Mucosa of rectum (tissue), 2 donors: ENCODE results near the gene RBMX.

Experiments
- H3K27ac ChIP-seq, 2 donors: one replicate each; pipeline ENCODE4 v1.7.0; 2013; ENCODE audit warnings: inconsistent platforms in 2 of 2, low read depth in 2 of 2, low read length in 2 of 2
- H3K27me3 ChIP-seq, 2 donors: one replicate each; pipeline ENCODE4 v1.7.0; 2013; ENCODE audit warnings: low read length in 2 of 2; ENCODE audit not compliant: control insufficient read depth in 2 of 2, insufficient read depth in 2 of 2
- H3K36me3 ChIP-seq, 2 donors: one replicate each; pipeline ENCODE4 v1.7.0; 2013; ENCODE audit warnings: low read length in 2 of 2; ENCODE audit not compliant: control insufficient read depth in 2 of 2, insufficient read depth in 2 of 2
- H3K4me1 ChIP-seq, 2 donors: one replicate each; pipeline ENCODE4 v1.7.0; 2013; ENCODE audit warnings: low read length in 2 of 2, mild to moderate bottlenecking in 1 of 2; ENCODE audit not compliant: control insufficient read depth in 2 of 2, insufficient read depth in 2 of 2
- H3K4me3 ChIP-seq, 2 donors: one replicate each; pipeline ENCODE4 v1.7.0; 2013; ENCODE audit warnings: low read length in 2 of 2
- H3K9ac ChIP-seq, 2 donors: one replicate each; pipeline ENCODE4 v1.7.0; 2013; ENCODE audit warnings: low read length in 2 of 2, low read depth in 1 of 2, mild to moderate bottlenecking in 1 of 2
- H3K9me3 ChIP-seq, 2 donors: one replicate each; pipeline ENCODE4 v1.7.0; 2013; ENCODE audit warnings: low read length in 2 of 2; ENCODE audit not compliant: control insufficient read depth in 2 of 2
- donor health status: healthy.
- donor health status: Normal muscosa, but diverticular disease.

RBMX gene

DNA sequence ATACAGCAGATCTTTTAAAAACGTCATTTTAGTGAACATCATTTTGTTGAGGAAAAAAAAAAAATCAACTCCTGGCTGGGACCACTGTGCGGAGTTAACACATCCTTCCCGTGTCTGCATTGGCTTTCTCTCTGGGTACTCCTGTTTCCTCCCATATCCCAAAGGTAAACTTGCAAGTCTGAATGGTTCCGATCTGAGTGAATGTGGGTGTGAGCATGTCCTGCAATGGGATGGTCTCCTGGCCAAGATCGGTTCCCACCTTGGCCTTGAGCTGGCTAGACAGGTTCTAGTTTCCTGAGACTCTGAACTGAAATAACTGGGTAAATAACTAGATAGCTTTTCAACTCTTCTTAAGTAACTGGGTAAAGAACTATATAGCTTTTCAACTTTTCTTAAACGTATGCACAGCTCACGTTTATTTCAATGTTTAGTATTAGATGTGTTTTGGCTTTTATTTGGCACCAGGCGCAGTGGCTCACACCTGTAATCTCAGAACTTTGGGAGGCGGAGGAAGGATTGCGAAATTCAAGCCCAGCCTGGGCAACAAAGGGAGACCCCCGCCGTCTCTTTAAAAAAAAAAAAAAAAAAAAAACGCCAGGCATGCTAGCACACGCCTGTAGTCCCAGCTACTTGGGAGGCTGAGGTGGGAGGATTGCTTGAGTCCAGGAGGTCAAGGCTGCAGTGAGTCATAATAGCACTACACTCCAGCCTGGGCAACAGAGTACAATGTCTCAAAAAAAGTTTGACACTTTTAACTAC lies 14.0 kb downstream of the RBMX start:
- no peaks in the 10 kb centered on the region for H3K4me1 ChIP-seq
- peaks cover 3 to 23% of the 10 kb centered on the region in 2 donors for H3K36me3 ChIP-seq
- no peak overlapping the region for H3K4me3 ChIP-seq
- no peaks in the 10 kb centered on the region for H3K9me3 ChIP-seq
- H3K27me3 ChIP-seq, result no peaks in the 10 kb centered on the region
- no peak overlapping the region for H3K9ac ChIP-seq
- H3K27ac ChIP-seq, result no peak overlapping the region

DNA sequence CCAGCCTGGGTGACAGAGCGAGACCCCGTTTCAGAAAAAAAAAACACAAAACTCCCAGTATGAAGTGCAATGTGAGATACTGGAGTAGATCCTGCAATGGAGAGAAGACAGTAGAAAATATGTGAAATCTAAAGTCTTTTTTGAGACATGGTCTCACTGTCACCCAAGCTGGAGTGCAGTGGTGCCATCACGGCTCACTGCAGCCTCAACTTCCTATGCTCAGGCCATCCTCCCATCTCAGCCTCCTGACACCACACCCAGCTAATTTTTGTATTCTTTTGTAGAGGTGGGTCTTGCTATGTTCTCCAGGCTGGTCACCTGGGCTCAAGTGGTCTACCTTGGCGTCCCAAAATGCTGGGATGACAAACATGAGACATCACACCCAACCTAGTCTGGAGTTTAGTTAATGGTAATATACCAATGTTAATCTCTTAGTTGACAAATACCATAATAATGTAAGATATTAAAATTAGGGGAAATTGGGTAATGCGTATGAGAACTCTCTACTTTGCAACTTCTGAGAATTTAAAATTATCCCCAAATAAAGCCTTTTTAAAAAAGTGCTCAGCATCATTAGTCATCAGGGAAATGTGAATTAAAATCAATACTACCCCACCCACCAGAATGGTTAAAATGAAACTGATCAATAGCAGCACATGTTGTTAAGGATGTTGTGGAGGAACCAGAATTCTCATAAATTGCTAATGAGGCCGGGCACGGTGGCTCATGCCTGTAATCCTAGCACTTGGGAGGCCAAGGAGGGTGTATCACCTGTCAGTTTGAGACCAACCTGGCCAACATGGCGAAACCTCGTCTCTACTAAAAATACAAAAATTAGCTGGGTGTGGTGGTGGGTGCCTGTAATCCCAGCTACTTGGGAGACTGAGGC lies 15.0 kb downstream of the RBMX start:
- no peaks in the 10 kb centered on the region for H3K9me3 ChIP-seq
- no peak overlapping the region for H3K27ac ChIP-seq
- no peak overlapping the region for H3K9ac ChIP-seq
- no peaks in the 10 kb centered on the region for H3K27me3 ChIP-seq
- H3K4me3 ChIP-seq, result no peak overlapping the region
- H3K36me3 ChIP-seq, result peaks cover 3 to 28% of the 10 kb centered on the region in 2 donors
- no peaks in the 10 kb centered on the region for H3K4me1 ChIP-seq

DNA sequence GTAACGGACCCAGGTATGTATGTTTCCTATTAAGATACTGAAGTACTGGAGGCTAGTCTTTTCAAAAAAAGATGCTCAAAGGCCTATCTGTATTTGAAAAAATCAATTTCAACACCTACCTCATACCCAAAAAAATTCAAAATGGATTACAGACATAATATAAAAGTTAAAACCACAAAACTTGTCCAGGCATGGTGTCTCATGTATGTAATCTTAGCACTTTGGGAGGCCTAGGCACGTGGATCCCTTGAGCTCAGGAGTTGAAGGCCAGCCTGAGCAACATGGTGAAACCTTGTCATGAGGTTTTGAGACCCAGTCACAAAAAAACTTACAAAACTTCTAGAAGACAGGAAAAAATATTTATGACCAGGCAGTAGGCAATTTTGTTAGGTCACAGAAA lies 16.7 kb downstream of the RBMX start:
- peaks cover 0 to 20% of the 10 kb centered on the region in 2 donors for H3K36me3 ChIP-seq
- no peaks in the 10 kb centered on the region for H3K9me3 ChIP-seq
- no peak overlapping the region for H3K4me3 ChIP-seq

DNA sequence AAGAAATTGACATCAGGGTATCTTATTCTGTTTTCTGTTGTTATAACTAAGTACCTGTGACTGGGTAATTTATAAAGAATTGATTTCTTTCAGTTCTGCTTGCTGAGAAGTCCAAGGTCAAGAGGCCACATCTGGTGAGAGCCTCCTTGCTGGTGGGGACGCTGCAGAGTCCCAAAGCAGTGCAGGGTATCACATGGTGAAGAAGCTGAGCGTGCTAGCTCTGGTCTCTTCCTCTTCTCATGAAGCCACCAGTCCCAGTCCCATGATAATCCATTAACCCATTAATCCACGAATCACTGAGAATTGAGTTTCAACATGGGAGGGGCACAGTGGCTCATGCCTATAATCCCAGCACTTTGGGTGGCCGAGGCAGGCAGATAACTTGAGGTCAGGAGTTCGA lies 18.0 kb downstream of the RBMX start:
- H3K36me3 ChIP-seq, result peaks cover 0 to 12% of the 10 kb centered on the region in 2 donors

More for the DNA sequence above, 16.7 kb downstream of the RBMX start:
- no peak overlapping the region for H3K9ac ChIP-seq
- H3K27me3 ChIP-seq, result no peaks in the 10 kb centered on the region
- no peaks in the 10 kb centered on the region for H3K4me1 ChIP-seq
- H3K27ac ChIP-seq, result no peak overlapping the region

DNA sequence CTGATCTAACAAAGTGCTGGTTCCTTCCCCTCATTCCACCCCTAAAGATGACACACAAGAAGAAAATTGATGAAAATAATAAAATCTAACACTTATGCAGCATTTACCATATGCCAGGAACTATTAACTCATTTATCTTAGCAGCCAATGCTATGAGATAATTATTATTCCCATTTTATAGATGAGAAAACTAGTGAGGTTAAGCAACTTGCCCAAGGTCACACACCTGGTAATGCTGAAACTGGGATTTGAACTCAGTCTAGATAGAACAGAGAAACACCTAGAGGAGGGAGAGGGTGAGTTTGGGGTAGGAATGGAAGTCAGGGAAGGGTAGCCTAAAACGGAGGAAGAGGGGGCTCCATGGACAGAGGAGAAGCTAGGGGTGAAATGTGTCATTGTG lies 18.6 kb downstream of the RBMX start:
- Histone ChIP-seq H3K27me3 (no peaks in the 10 kb centered on the region), H3K36me3 (peaks cover 0 to 10% of the 10 kb centered on the region in 2 donors)

More for the DNA sequence above, 18.0 kb downstream of the RBMX start:
- no peaks in the 10 kb centered on the region for H3K4me1 ChIP-seq
- H3K4me3 ChIP-seq, result no peak overlapping the region
- no peak overlapping the region for H3K27ac ChIP-seq
- H3K27me3 ChIP-seq, result no peaks in the 10 kb centered on the region
- no peaks in the 10 kb centered on the region for H3K9me3 ChIP-seq
- H3K9ac ChIP-seq, result no peak overlapping the region

DNA sequence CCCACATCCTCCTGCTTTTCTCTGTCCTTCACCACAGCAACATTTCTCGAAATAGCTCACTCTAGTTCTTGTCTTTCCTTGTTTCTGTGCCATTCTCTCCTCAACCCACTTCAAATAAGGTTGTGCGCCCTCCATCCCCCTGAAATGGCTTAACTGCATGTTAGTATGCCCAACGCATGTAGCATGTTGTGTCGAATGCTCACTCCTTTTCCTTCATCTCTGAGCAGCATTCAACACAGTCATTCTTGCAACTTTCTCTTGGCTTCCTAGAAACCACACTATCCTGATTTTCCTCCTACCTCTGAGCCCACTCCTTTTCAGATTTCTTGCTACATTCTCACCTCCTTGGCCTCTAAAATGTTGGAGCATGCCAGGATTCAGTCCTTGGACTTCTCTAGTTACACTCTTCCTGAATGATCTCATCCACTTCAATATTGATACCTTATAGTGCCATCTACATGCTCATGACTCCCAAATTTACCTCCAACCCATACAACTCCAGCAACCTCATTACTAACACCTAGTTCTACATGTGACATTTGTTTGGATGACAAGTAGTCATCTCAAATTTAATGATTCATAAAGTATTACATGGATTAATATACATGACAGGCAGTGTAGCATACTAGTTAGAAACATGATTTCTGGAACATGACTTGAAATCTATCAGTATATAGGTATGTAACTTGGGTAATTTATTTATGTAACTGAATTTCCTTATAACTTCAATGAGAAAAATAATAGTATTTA lies 22.3 kb downstream of the RBMX start:
- Histone ChIP-seq H3K9ac (no peak overlapping the region), H3K36me3 (peaks cover 6 to 8% of the 10 kb centered on the region in 2 donors), H3K27ac (no peak overlapping the region), H3K9me3 (no peaks in the 10 kb centered on the region), H3K4me1 (no peaks in the 10 kb centered on the region), H3K4me3 (no peak overlapping the region), H3K27me3 (no peaks in the 10 kb centered on the region)

More for the DNA sequence above, 18.6 kb downstream of the RBMX start:
- no peak overlapping the region for H3K27ac ChIP-seq
- H3K4me1 ChIP-seq, result no peaks in the 10 kb centered on the region
- no peak overlapping the region for H3K4me3 ChIP-seq
- no peaks in the 10 kb centered on the region for H3K9me3 ChIP-seq
- H3K9ac ChIP-seq, result no peak overlapping the region

DNA sequence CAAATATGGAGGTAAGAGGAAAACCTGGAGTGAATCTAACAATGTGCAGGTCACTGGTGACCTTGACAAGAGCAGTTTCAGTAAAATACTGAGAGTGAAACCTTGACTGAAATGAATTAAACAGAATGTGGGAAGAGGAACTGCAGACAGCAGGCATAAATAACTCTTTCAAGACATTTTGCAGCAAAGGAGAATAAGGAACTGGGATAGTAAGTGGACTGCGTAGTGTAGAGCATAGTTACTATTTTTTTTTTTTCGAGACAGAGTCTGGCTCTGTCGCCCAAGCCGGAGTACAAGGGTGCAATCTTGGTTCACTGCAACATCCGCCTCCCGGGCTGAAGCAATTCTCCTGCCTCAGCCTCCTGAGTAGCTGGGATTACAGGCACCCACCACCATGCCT lies 24.0 kb downstream of the RBMX start:
- Histone ChIP-seq H3K9ac (no peak overlapping the region), H3K4me1 (no peaks in the 10 kb centered on the region), H3K27ac (no peak overlapping the region), H3K27me3 (no peaks in the 10 kb centered on the region), H3K4me3 (no peak overlapping the region), H3K36me3 (peaks cover 6 to 8% of the 10 kb centered on the region in 2 donors), H3K9me3 (no peaks in the 10 kb centered on the region)

DNA sequence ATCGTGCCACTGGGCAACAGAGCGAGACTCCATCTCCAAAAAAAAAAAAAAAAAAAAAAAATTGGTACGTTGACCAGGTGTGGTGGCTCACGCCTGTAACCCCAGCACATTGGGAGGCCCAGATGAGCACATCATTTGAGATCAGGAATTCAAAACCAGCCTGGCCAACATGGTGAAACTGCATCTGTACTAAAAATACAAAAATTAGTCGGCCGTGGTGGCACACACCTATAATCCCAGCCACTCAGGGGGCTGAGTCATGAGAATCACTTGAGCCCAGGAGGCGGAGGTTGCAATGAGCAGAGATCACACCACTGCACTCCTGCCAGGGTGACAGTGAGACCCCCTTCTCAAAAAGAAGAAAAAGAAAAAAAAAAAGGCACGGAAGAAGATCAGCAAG lies 24.5 kb downstream of the RBMX start:
- Histone ChIP-seq H3K9me3 (no peaks in the 10 kb centered on the region), H3K4me3 (no peak overlapping the region), H3K27ac (no peak overlapping the region), H3K4me1 (no peaks in the 10 kb centered on the region), H3K9ac (no peak overlapping the region), H3K36me3 (peaks cover 6 to 8% of the 10 kb centered on the region in 2 donors), H3K27me3 (no peaks in the 10 kb centered on the region)

DNA sequence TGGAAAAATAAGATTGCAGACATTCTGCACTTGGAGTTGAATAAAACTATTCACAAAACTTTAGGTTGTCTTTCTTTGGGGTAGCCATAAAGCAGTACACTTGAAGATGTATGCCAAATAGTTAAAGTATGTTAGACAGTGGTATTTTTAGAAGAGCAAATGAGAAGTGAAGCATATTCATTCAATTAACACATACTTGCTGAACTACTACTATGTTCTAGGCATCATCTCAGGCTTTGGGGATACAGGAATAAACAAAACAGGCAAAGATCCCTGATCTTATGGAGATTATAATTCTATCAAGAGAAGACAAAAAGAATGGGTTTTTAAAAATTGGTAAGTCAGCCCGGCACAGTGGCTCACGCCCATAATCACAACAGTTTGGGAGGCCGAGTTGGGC lies 29.0 kb downstream of the RBMX start:
- Histone ChIP-seq H3K9ac (no peak overlapping the region), H3K9me3 (no peaks in the 10 kb centered on the region), H3K4me3 (no peak overlapping the region), H3K36me3 (peaks cover 6 to 14% of the 10 kb centered on the region in 2 donors), H3K27me3 (no peaks in the 10 kb centered on the region), H3K27ac (no peak overlapping the region), H3K4me1 (no peaks in the 10 kb centered on the region)
